ENCODE measurements around the gene CNTNAP1. TPM values are rescaled to one million over a fixed set of nuclear protein-coding genes. Genes with fewer than 3 reads are reported as not detected.

CNTNAP1 gene
- total and polyA plus RNA-seq, 2 donors, result 0.76 to 2.1 TPM

GRCh38 chr17:42691021-42691545, 8.8 kb downstream of the CNTNAP1 start:
- Histone ChIP-seq H3K4me3 (ENCODE audit: low read length in 2 of 2) (no peak overlapping the region), H3K27ac (ENCODE audit: low read depth in 1 of 2, low read length in 1 of 2) (no peak overlapping the region), H3K27me3 (ENCODE audit: control insufficient read depth in 2 of 2, insufficient read depth in 1 of 2, low read length in 1 of 2) (peaks cover 0 to 43% of the 10 kb centered on the region in 2 donors), H3K9me3 (ENCODE audit: control insufficient read depth in 2 of 2, insufficient read depth in 1 of 2, low read length in 1 of 2) (peaks cover 0 to 11% of the 10 kb centered on the region in 2 donors), H3K4me1 (ENCODE audit: control insufficient read depth in 2 of 2, insufficient read depth in 2 of 2, low read length in 2 of 2) (peaks cover 0 to 13% of the 10 kb centered on the region in 2 donors), H3K36me3 (ENCODE audit: control insufficient read depth in 2 of 2, insufficient read depth in 2 of 2, low read length in 1 of 2) (no peaks in the 10 kb centered on the region)
- DNase-seq (ENCODE audit: low read depth in 6 of 9, low spot score in 9 of 9), result no peak
- 98% methylated on average over 12 of the region's 12 CpGs for WGBS

GRCh38 chr17:42692489-42692888, 10.2 kb downstream of the CNTNAP1 start:
- DNase-seq (ENCODE audit: low read depth in 6 of 9, low spot score in 9 of 9), result no peak
- no peak overlapping the region for H3K27ac ChIP-seq (ENCODE audit: low read depth in 1 of 2, low read length in 1 of 2)
- WGBS, result 94% methylated on average over 11 of the region's 11 CpGs
- H3K4me1 ChIP-seq (ENCODE audit: control insufficient read depth in 2 of 2, insufficient read depth in 2 of 2, low read length in 2 of 2), result peaks cover 0 to under 1% of the 10 kb centered on the region in 2 donors
- H3K4me3 ChIP-seq (ENCODE audit: low read length in 2 of 2), result no peak overlapping the region
- peaks cover 0 to 29% of the 10 kb centered on the region in 2 donors for H3K27me3 ChIP-seq (ENCODE audit: control insufficient read depth in 2 of 2, insufficient read depth in 1 of 2, low read length in 1 of 2)
- peaks cover 0 to 2% of the 10 kb centered on the region in 2 donors for H3K9me3 ChIP-seq (ENCODE audit: control insufficient read depth in 2 of 2, insufficient read depth in 1 of 2, low read length in 1 of 2)
- H3K36me3 ChIP-seq (ENCODE audit: control insufficient read depth in 2 of 2, insufficient read depth in 2 of 2, low read length in 1 of 2), result no peaks in the 10 kb centered on the region

DNA sequence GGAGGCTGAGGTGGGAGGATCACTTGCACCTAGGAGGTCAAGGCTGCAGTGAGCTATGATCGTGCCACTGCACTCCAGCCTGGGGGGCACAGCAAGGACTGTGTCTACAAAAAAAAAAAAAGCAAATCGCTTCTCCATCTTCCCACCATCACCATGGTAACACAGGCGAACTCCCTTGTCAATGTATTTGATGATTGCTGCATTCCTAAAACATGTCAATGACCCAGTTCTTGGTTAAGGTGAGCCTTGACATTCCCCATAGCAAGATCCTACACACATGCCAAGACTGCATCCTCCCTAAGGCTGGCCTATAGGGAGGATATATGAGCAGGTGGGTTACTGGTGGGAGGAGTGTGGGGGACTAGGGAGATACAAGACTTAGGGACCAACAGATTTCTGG, 12.2 kb downstream of the CNTNAP1 start:
- H3K36me3 ChIP-seq (ENCODE audit: control insufficient read depth in 2 of 2, insufficient read depth in 2 of 2, low read length in 1 of 2), result peaks cover 0 to 5% of the 10 kb centered on the region in 2 donors
- peaks cover 0 to 9% of the 10 kb centered on the region in 2 donors for H3K27me3 ChIP-seq (ENCODE audit: control insufficient read depth in 2 of 2, insufficient read depth in 1 of 2, low read length in 1 of 2)
- no peaks in the 10 kb centered on the region for H3K9me3 ChIP-seq (ENCODE audit: control insufficient read depth in 2 of 2, insufficient read depth in 1 of 2, low read length in 1 of 2)
- WGBS, result 97% methylated on average over 3 of the region's 3 CpGs
- H3K4me1 ChIP-seq (ENCODE audit: control insufficient read depth in 2 of 2, insufficient read depth in 2 of 2, low read length in 2 of 2), result no peaks in the 10 kb centered on the region
- H3K4me3 ChIP-seq (ENCODE audit: low read length in 2 of 2), result no peak overlapping the region
- DNase-seq (ENCODE audit: low read depth in 6 of 9, low spot score in 9 of 9), result no peak
- no peak overlapping the region for H3K27ac ChIP-seq (ENCODE audit: low read depth in 1 of 2, low read length in 1 of 2)

DNA sequence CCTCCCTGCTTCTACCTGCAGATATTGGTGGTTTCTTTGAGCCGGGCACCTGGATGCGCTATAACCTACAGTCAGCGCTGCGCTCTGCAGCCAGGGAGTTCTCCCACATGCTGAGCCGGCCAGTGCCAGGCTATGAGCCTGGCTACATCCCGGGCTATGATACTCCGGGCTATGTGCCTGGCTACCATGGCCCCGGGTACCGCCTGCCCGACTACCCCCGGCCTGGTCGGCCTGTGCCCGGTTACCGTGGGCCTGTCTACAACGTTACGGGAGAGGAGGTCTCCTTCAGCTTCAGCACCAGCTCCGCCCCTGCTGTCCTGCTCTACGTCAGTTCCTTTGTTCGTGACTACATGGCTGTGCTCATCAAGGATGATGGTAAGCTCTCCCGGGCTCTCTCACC, 13.2 kb downstream of the CNTNAP1 start:
- Histone ChIP-seq H3K4me1 (ENCODE audit: control insufficient read depth in 2 of 2, insufficient read depth in 2 of 2, low read length in 2 of 2) (no peaks in the 10 kb centered on the region), H3K27ac (ENCODE audit: low read depth in 1 of 2, low read length in 1 of 2) (no peak overlapping the region), H3K36me3 (ENCODE audit: control insufficient read depth in 2 of 2, insufficient read depth in 2 of 2, low read length in 1 of 2) (peaks cover 9 to 15% of the 10 kb centered on the region in 2 donors), H3K4me3 (ENCODE audit: low read length in 2 of 2) (no peak overlapping the region), H3K27me3 (ENCODE audit: control insufficient read depth in 2 of 2, insufficient read depth in 1 of 2, low read length in 1 of 2) (peaks cover 0 to 5% of the 10 kb centered on the region in 2 donors), H3K9me3 (ENCODE audit: control insufficient read depth in 2 of 2, insufficient read depth in 1 of 2, low read length in 1 of 2) (no peaks in the 10 kb centered on the region)
- 97% methylated on average over 20 of the region's 20 CpGs for WGBS
- DNase-seq (ENCODE audit: low read depth in 6 of 9, low spot score in 9 of 9), result no peak

DNA sequence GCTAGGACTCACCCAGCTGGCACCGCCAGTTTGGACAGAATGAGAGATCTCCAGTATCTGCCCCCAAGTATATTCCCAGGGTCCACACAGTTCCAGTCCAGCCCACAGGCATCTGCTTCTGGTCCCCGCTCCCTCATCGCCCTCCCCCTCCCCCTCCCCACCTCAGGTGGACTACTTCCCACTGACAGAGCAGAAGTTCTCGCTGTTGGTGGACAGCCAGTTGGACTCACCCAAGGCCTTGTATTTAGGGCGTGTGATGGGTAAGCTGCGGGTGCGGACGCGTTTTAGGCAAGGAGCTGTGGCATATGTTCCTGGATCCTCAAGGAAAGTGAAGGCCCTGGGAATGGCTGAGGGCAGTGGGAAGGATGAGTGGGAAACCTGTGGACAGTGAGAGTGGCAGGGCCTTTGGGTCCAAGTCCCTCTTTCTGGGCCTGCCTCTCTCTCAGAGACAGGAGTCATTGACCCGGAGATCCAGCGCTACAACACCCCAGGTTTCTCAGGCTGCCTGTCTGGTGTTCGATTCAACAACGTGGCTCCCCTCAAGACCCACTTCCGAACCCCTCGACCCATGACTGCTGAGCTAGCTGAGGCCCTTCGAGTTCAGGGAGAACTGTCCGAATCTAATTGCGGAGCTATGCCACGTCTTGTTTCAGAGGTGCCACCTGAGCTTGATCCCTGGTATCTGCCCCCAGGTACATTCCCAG, 14.9 kb downstream of the CNTNAP1 start:
- no peak overlapping the region for H3K27ac ChIP-seq (ENCODE audit: low read depth in 1 of 2, low read length in 1 of 2)
- no peaks in the 10 kb centered on the region for H3K27me3 ChIP-seq (ENCODE audit: control insufficient read depth in 2 of 2, insufficient read depth in 1 of 2, low read length in 1 of 2)
- peaks cover 25 to 31% of the 10 kb centered on the region in 2 donors for H3K36me3 ChIP-seq (ENCODE audit: control insufficient read depth in 2 of 2, insufficient read depth in 2 of 2, low read length in 1 of 2)
- H3K4me3 ChIP-seq (ENCODE audit: low read length in 2 of 2), result no peak overlapping the region
- no peak for DNase-seq (ENCODE audit: low read depth in 6 of 9, low spot score in 9 of 9)
- H3K9me3 ChIP-seq (ENCODE audit: control insufficient read depth in 2 of 2, insufficient read depth in 1 of 2, low read length in 1 of 2), result no peaks in the 10 kb centered on the region
- no peaks in the 10 kb centered on the region for H3K4me1 ChIP-seq (ENCODE audit: control insufficient read depth in 2 of 2, insufficient read depth in 2 of 2, low read length in 2 of 2)
- 98% methylated on average over 19 of the region's 19 CpGs for WGBS

DNA sequence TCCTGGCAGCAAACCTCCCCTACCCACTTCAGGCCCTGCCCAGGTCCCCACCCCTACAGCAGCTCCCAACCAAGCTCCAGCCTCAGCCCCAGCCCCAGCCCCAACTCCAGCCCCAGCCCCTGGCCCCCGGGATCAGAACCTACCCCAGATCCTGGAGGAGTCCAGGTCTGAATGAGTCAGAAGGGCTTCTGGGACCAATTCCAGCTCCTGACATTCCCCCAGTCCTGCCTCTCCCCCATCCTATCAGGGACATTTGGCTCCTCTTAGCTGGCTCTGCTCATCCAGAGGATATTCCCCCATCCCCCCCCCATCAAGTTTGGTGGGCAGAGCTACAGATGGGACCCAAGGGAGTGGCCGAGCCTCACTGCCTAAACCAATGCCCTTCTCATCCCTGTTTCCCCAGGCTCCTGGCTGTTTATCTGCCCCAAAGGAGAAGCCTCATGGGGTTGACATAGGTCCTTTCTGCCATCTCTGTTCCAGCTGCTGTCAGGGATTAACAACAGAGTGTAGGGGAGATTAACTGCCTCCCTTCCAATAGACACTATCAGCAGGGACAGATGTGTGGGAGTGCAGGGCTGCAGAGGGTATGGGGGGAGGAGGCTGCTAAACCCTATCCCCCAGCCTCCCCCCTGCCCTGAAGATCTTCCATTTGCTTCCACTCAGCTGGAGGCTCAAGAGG, 16.5 kb downstream of the CNTNAP1 start:
- no peak for DNase-seq (ENCODE audit: low read depth in 6 of 9, low spot score in 9 of 9)
- H3K9me3 ChIP-seq (ENCODE audit: control insufficient read depth in 2 of 2, insufficient read depth in 1 of 2, low read length in 1 of 2), result no peaks in the 10 kb centered on the region
- no peak overlapping the region for H3K4me3 ChIP-seq (ENCODE audit: low read length in 2 of 2)
- 97% methylated on average over 2 of the region's 2 CpGs for WGBS
- H3K36me3 ChIP-seq (ENCODE audit: control insufficient read depth in 2 of 2, insufficient read depth in 2 of 2, low read length in 1 of 2), result peaks cover 38 to 46% of the 10 kb centered on the region in 2 donors
- H3K27me3 ChIP-seq (ENCODE audit: control insufficient read depth in 2 of 2, insufficient read depth in 1 of 2, low read length in 1 of 2), result no peaks in the 10 kb centered on the region
- H3K27ac ChIP-seq (ENCODE audit: low read depth in 1 of 2, low read length in 1 of 2), result no peak overlapping the region
- no peaks in the 10 kb centered on the region for H3K4me1 ChIP-seq (ENCODE audit: control insufficient read depth in 2 of 2, insufficient read depth in 2 of 2, low read length in 2 of 2)

DNA sequence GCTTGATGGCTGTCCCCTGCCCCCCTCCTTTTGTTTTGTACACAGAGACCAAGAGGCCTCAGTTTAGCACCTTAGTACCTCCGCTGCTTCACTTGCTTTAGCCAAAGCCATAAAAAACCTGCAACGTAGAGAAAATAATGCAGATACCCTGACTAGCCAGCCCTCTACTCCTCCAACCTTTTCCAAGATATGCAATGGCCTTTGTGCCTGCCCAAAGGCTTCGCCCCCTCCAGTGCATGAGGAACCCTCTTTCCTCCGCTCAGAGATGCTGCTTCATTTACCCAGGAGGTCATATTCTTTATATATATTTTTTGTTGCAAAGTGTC, 17.0 kb downstream of the CNTNAP1 start:
- Histone ChIP-seq H3K27ac (ENCODE audit: low read depth in 1 of 2, low read length in 1 of 2) (no peak overlapping the region), H3K9me3 (ENCODE audit: control insufficient read depth in 2 of 2, insufficient read depth in 1 of 2, low read length in 1 of 2) (no peaks in the 10 kb centered on the region), H3K27me3 (ENCODE audit: control insufficient read depth in 2 of 2, insufficient read depth in 1 of 2, low read length in 1 of 2) (no peaks in the 10 kb centered on the region), H3K4me3 (ENCODE audit: low read length in 2 of 2) (no peak overlapping the region), H3K36me3 (ENCODE audit: control insufficient read depth in 2 of 2, insufficient read depth in 2 of 2, low read length in 1 of 2) (peaks cover 43 to 49% of the 10 kb centered on the region in 2 donors), H3K4me1 (ENCODE audit: control insufficient read depth in 2 of 2, insufficient read depth in 2 of 2, low read length in 2 of 2) (peaks cover 0 to 2% of the 10 kb centered on the region in 2 donors)
- DNase-seq (ENCODE audit: low read depth in 6 of 9, low spot score in 9 of 9), result no peak
- WGBS, result 98% methylated on average over 4 of the region's 4 CpGs

GRCh38 chr17:42700586-42701289, 18.4 kb downstream of the CNTNAP1 start:
- no peaks in the 10 kb centered on the region for H3K9me3 ChIP-seq (ENCODE audit: control insufficient read depth in 2 of 2, insufficient read depth in 1 of 2, low read length in 1 of 2)
- no peak for DNase-seq (ENCODE audit: low read depth in 6 of 9, low spot score in 9 of 9)
- H3K27me3 ChIP-seq (ENCODE audit: control insufficient read depth in 2 of 2, insufficient read depth in 1 of 2, low read length in 1 of 2), result no peaks in the 10 kb centered on the region
- WGBS, result 92% methylated on average over 10 of the region's 10 CpGs
- H3K4me3 ChIP-seq (ENCODE audit: low read length in 2 of 2), result no peak overlapping the region
- no peak overlapping the region for H3K27ac ChIP-seq (ENCODE audit: low read depth in 1 of 2, low read length in 1 of 2)
- H3K36me3 ChIP-seq (ENCODE audit: control insufficient read depth in 2 of 2, insufficient read depth in 2 of 2, low read length in 1 of 2), result peaks cover 56 to 63% of the 10 kb centered on the region in 2 donors
- H3K4me1 ChIP-seq (ENCODE audit: control insufficient read depth in 2 of 2, insufficient read depth in 2 of 2, low read length in 2 of 2), result peaks cover 4 to 15% of the 10 kb centered on the region in 2 donors

- no peak for DNase-seq (ENCODE audit: low read depth in 6 of 9, low spot score in 9 of 9)
- Histone ChIP-seq H3K9me3 (ENCODE audit: control insufficient read depth in 2 of 2, insufficient read depth in 1 of 2, low read length in 1 of 2) (no peaks in the 10 kb centered on the region), H3K27ac (ENCODE audit: low read depth in 1 of 2, low read length in 1 of 2) (no peak overlapping the region), H3K27me3 (ENCODE audit: control insufficient read depth in 2 of 2, insufficient read depth in 1 of 2, low read length in 1 of 2) (no peaks in the 10 kb centered on the region), H3K36me3 (ENCODE audit: control insufficient read depth in 2 of 2, insufficient read depth in 2 of 2, low read length in 1 of 2) (peaks cover 72 to 80% of the 10 kb centered on the region in 2 donors), H3K4me3 (ENCODE audit: low read length in 2 of 2) (no peak overlapping the region), H3K4me1 (ENCODE audit: control insufficient read depth in 2 of 2, insufficient read depth in 2 of 2, low read length in 2 of 2) (peaks cover 6 to 29% of the 10 kb centered on the region in 2 donors)
- WGBS, result 94% methylated on average over 11 of the region's 11 CpGs
These were observed 20.1 kb downstream of the CNTNAP1 start for GRCh38 chr17:42702446-42702845.
